ENCODE measurements around the gene TAF1C.

DNA sequence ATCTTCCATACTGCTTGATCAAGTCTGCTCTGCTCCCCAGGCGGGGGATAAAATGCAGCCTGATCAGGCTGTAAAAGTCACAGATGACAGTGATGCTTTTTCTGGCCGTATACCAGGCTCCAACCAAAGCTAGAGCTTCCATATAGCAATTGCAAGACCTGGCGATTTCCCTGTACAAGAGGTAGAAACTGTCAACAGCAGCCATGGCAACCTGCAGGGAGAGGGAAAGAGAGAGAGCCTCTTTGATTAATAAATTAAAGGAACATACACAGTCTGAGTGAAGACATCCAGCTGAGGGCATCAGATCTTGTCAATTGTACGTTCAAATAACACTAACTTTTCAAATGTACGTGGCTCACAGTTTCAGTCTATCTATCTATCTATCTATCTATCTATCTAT, 55.7 kb downstream of the TAF1C start:
- no peak for TF ChIP-seq GATA3 (IDR thresholded peaks at IDR 0.05; ENCODE audit: low read depth, low read length)
- TF ChIP-seq GATA2 (IDR thresholded peaks at IDR 0.05; ENCODE audit: low read depth, low read length), result no peak
